Gastrocnemius medialis (tissue), 4 donors: ENCODE results near the gene C5orf58.

Experiments
- CTCF ChIP-seq, 5 experiments: fragments of 450-650 bp in 3 of 5; fragments of 200-600 bp in 2 of 5; sonication (generic) in 2 of 5; IDR thresholded peaks in 4 of 5; conservative IDR thresholded peaks in 1 of 5; 1 replicate in 4 of 5; 2 replicates in 1 of 5; pipeline ENCODE4 v1.5.1; 2016 to 2019; ENCODE audit warnings: antibody characterized with exemption in 5 of 5, mild to moderate bottlenecking in 3 of 5, moderate library complexity in 3 of 5
- POLR2A ChIP-seq, 2 donors: fragments of 450-650 bp; IDR thresholded peaks; one replicate each; pipeline ENCODE4 v1.6.1; 2017; ENCODE audit warnings: antibody characterized with exemption in 2 of 2, mild to moderate bottlenecking in 2 of 2, moderate library complexity in 2 of 2

GRCh38 chr5:170261528-170262043 lies 28.8 kb downstream of the C5orf58 start:
- TF ChIP-seq POLR2A (IDR thresholded peaks at IDR 0.05) = no peak
- TF ChIP-seq CTCF (IDR thresholded peaks at IDR 0.05 in 4 of 5, conservative IDR thresholded peaks at IDR 0.05 in 1 of 5) = no peak
